HEK293 (cell line): ENCODE data around the gene PTGR1.

Experiments
- CTCF ChIA-PET: fragments of 350-600 bp; formaldehyde crosslinking; extraction: SDS; loops from one replicate; lab custom pipeline; 2021; ENCODE audit warnings: antibody characterized with exemption; lab: Yijun Ruan, JAX
- POLR2A ChIA-PET: fragments of 300-600 bp; formaldehyde crosslinking; extraction: SDS; loops from one replicate; lab custom pipeline; 2020; ENCODE audit warnings: antibody characterized with exemption, inconsistent platforms; lab: Yijun Ruan, JAX
- H3K27ac ChIP-seq: fragments of 200-500 bp; sonication (Bioruptor generic); 2 replicates; pipeline ENCODE4 v1.5.1; 2014; ENCODE audit warnings: low read depth, low read length, control low read depth, inconsistent platforms; ENCODE audit errors: extremely low read depth
- H3K36me3 ChIP-seq, 2 experiments: fragments of 200-500 bp in 1 of 2; sonication (Bioruptor generic) in 1 of 2; 1 replicate in 1 of 2; 2 replicates in 1 of 2; pipeline ENCODE4 v1.5.1; 2014 to 2017; ENCODE audit warnings: inconsistent platforms in 2 of 2, low read length in 2 of 2; ENCODE audit not compliant: control insufficient read depth in 2 of 2, insufficient read depth in 1 of 2
- H3K4me1 ChIP-seq: fragments of 200-500 bp; sonication (Bioruptor generic); 2 replicates; pipeline ENCODE4 v1.5.1; 2014; ENCODE audit warnings: mild to moderate bottlenecking, low read length, inconsistent platforms; ENCODE audit not compliant: control insufficient read depth, insufficient read depth
- H3K4me3 ChIP-seq: 2 replicates; pipeline ENCODE4 v1.5.1; 2011; ENCODE audit warnings: low read depth, mild to moderate bottlenecking, control low read depth, low read length, moderate library complexity
- H3K9me3 ChIP-seq: fragments of 200-500 bp; sonication (Bioruptor generic); 2 replicates; pipeline ENCODE4 v1.5.1; 2014; ENCODE audit warnings: low read depth, low read length, inconsistent platforms; ENCODE audit not compliant: control insufficient read depth, insufficient read depth
- KLF1 ChIP-seq: fragments of 450-650 bp; formaldehyde crosslinking; IDR thresholded peaks from 2 replicates; pipeline ENCODE4 v1.5.1; 2016; ENCODE audit warnings: missing biosample characterization, missing genetic modification characterization
- KLF16 ChIP-seq: fragments of 450-650 bp; formaldehyde crosslinking; IDR thresholded peaks from 2 replicates; pipeline ENCODE4 v1.5.1; 2017; ENCODE audit warnings: missing biosample characterization, missing genetic modification characterization
- MEIS1 ChIP-seq: sonication (generic); formaldehyde crosslinking; IDR thresholded peaks from 2 replicates; pipeline ENCODE4 v1.8.1; 2022; ENCODE audit warnings: missing genetic modification reagents, mild to moderate bottlenecking, borderline replicate concordance
- PRDM1 ChIP-seq: fragments of 450-650 bp; formaldehyde crosslinking; IDR thresholded peaks from 2 replicates; pipeline ENCODE4; 2016; ENCODE audit warnings: missing biosample characterization, missing genetic modification characterization
- PRDM4 ChIP-seq: fragments of 450-650 bp; formaldehyde crosslinking; IDR thresholded peaks from 2 replicates; pipeline ENCODE4 v1.5.1; 2017; ENCODE audit warnings: missing biosample characterization, missing genetic modification characterization
- ZFP37 ChIP-seq: fragments of 450-650 bp; formaldehyde crosslinking; IDR thresholded peaks from 2 replicates; pipeline ENCODE4 v1.5.1; 2016; ENCODE audit warnings: missing biosample characterization, missing genetic modification characterization
- ZNF132 ChIP-seq: fragments of 450-650 bp; formaldehyde crosslinking; IDR thresholded peaks from 2 replicates; pipeline ENCODE4 v1.5.1; 2017; ENCODE audit warnings: missing biosample characterization, missing genetic modification characterization, borderline replicate concordance
- ZNF335 ChIP-seq: fragments of 450-650 bp; formaldehyde crosslinking; conservative IDR thresholded peaks from 2 replicates; pipeline ENCODE4 v1.5.1; 2016; ENCODE audit warnings: missing biosample characterization, missing genetic modification characterization
- ZNF341 ChIP-seq: fragments of 450-650 bp; formaldehyde crosslinking; IDR thresholded peaks from 2 replicates; pipeline ENCODE4; 2016; ENCODE audit warnings: low read depth, missing biosample characterization, missing genetic modification characterization
- ZNF585B ChIP-seq: fragments of 450-650 bp; formaldehyde crosslinking; IDR thresholded peaks from 2 replicates; pipeline ENCODE4 v1.5.1; 2016; ENCODE audit warnings: missing biosample characterization, missing genetic modification characterization
- ZNF792 ChIP-seq: fragments of 450-650 bp; formaldehyde crosslinking; IDR thresholded peaks from 2 replicates; pipeline ENCODE4 v1.5.1; 2016; ENCODE audit warnings: missing biosample characterization, missing genetic modification characterization
- ZSCAN16 ChIP-seq: fragments of 450-650 bp; formaldehyde crosslinking; IDR thresholded peaks from 2 replicates; pipeline ENCODE4 v1.5.1; 2016; ENCODE audit warnings: missing biosample characterization, missing genetic modification characterization
- TF ChIP-seq, protein P1 (sequence below): fragments of 450-650 bp; formaldehyde crosslinking; IDR thresholded peaks from 2 replicates; pipeline ENCODE4 v1.5.1; 2016; ENCODE audit warnings: missing biosample characterization, missing genetic modification characterization
- TF ChIP-seq, protein P2 (sequence below): fragments of 450-650 bp; formaldehyde crosslinking; IDR thresholded peaks from 2 replicates; pipeline ENCODE4 v1.5.1; 2017; ENCODE audit warnings: missing biosample characterization, missing genetic modification characterization
- TF ChIP-seq, protein P3 (sequence below): fragments of 450-650 bp; formaldehyde crosslinking; IDR thresholded peaks from 2 replicates; pipeline ENCODE4 v1.5.1; 2016; ENCODE audit warnings: missing biosample characterization, missing genetic modification characterization
- TF ChIP-seq, protein P4 (sequence below): fragments of 450-650 bp; formaldehyde crosslinking; IDR thresholded peaks from 2 replicates; pipeline ENCODE4 v1.5.1; 2017; ENCODE audit warnings: missing biosample characterization, missing genetic modification characterization

Gene PTGR1

GRCh38 chr9:111603041-111603440, 3.6 kb upstream of the PTGR1 start:
- TF ChIP-seq ZNF132 (no peak), ZNF335 (tag by site-specific recombination) (no peak), ZFP37 (no peak), ZNF341 (tag by site-specific recombination) (no peak), KLF16 (no peak), ZSCAN16 (no peak), KLF1 (tag by site-specific recombination) (no peak), PRDM4 (no peak), MEIS1 (no peak), PRDM1 (tag by site-specific recombination) (no peak), ZNF585B (tag by site-specific recombination) (no peak), ZNF792 (tag by site-specific recombination) (no peak)
- TF ChIP-seq, protein P1, sequence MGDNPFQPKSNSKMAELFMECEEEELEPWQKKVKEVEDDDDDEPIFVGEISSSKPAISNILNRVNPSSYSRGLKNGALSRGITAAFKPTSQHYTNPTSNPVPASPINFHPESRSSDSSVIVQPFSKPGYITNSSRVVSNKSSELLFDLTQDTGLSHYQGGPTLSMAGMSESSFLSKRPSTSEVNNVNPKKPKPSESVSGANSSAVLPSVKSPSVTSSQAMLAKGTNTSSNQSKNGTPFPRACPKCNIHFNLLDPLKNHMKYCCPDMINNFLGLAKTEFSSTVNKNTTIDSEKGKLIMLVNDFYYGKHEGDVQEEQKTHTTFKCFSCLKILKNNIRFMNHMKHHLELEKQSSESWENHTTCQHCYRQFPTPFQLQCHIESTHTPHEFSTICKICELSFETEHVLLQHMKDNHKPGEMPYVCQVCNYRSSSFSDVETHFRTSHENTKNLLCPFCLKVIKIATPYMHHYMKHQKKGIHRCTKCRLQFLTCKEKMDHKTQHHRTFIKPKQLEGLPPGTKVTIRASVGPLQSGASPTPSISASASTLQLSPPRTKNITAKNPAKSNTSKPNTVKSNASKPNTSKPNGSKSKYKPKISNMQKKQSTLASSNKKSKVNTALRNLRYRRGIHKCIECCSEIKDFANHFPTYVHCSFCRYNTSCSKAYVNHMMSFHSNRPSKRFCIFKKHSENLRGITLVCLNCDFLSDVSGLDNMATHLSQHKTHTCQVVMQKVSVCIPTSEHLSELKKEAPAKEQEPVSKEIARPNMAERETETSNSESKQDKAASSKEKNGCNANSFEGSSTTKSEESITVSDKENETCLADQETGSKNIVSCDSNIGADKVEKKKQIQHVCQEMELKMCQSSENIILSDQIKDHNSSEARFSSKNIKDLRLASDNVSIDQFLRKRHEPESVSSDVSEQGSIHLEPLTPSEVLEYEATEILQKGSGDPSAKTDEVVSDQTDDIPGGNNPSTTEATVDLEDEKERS = no peak
- TF ChIP-seq, protein P2, sequence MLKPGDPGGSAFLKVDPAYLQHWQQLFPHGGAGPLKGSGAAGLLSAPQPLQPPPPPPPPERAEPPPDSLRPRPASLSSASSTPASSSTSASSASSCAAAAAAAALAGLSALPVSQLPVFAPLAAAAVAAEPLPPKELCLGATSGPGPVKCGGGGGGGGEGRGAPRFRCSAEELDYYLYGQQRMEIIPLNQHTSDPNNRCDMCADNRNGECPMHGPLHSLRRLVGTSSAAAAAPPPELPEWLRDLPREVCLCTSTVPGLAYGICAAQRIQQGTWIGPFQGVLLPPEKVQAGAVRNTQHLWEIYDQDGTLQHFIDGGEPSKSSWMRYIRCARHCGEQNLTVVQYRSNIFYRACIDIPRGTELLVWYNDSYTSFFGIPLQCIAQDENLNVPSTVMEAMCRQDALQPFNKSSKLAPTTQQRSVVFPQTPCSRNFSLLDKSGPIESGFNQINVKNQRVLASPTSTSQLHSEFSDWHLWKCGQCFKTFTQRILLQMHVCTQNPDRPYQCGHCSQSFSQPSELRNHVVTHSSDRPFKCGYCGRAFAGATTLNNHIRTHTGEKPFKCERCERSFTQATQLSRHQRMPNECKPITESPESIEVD (tag by site-specific recombination) = no peak
- TF ChIP-seq, protein P3, sequence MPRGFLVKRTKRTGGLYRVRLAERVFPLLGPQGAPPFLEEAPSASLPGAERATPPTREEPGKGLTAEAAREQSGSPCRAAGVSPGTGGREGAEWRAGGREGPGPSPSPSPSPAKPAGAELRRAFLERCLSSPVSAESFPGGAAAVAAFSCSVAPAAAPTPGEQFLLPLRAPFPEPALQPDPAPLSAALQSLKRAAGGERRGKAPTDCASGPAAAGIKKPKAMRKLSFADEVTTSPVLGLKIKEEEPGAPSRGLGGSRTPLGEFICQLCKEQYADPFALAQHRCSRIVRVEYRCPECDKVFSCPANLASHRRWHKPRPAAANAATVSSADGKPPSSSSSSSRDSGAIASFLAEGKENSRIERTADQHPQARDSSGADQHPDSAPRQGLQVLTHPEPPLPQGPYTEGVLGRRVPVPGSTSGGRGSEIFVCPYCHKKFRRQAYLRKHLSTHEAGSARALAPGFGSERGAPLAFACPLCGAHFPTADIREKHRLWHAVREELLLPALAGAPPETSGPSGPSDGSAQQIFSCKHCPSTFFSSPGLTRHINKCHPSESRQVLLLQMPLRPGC (tag by site-specific recombination) = no peak
- TF ChIP-seq, protein P4, sequence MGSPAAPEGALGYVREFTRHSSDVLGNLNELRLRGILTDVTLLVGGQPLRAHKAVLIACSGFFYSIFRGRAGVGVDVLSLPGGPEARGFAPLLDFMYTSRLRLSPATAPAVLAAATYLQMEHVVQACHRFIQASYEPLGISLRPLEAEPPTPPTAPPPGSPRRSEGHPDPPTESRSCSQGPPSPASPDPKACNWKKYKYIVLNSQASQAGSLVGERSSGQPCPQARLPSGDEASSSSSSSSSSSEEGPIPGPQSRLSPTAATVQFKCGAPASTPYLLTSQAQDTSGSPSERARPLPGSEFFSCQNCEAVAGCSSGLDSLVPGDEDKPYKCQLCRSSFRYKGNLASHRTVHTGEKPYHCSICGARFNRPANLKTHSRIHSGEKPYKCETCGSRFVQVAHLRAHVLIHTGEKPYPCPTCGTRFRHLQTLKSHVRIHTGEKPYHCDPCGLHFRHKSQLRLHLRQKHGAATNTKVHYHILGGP (tag by site-specific recombination) = no peak
- TF ChIP-seq, all 188 proteins: peak for 0
- H3K9me3 ChIP-seq = no peaks in the 10 kb centered on the region
- H3K27ac ChIP-seq = no peak overlapping the region
- no peak overlapping the region for H3K4me3 ChIP-seq
- ChIA-PET POLR2A (no interaction called here), CTCF (interaction anchor here (1.3 kb wide), 1 partner anchor 10 kb away, joined by 4 read pairs; no protein-coding TSS in a partner anchor)
- H3K4me1 ChIP-seq = peaks cover 5% of the 10 kb centered on the region; the same call in 1 of the 2 replicates
- H3K36me3 ChIP-seq = no peaks in the 10 kb centered on the region
